HG03342 (cell line): ENCODE measurements around the gene PCID2.
"Not testable (repeated sequence)": the region's sequence is repeated elsewhere in the genome, so short reads cannot be mapped to it uniquely, and the experiment has no call there.

Experiments
- ATAC-seq: cut with Tn5 transposase; IDR thresholded peaks from one replicate; pipeline ENCODE4 v1.9.1; 2021; ENCODE audit warnings: mild to moderate bottlenecking, moderate library complexity; ENCODE audit not compliant: unreplicated experiment

PCID2 gene

DNA sequence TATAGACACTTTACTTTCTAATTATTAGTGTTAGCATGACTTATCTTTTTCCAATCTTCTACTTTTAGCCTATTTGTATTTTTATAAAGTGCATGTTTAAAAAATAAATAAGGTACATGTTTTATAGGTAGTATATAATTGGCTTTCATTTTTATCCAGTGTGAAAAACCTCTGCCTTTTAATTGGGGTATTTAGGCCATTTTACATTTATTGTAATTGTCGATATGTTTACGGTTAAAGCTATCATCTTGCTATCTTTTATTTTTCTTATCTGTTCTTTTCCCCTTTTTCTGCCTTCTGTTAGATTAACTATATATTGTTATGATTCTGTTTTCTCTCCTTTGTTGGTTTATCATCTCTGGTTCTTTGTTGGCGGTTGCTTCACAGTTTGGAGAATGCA, 40.9 kb downstream of the PCID2 start:
- no peak for ATAC-seq

DNA sequence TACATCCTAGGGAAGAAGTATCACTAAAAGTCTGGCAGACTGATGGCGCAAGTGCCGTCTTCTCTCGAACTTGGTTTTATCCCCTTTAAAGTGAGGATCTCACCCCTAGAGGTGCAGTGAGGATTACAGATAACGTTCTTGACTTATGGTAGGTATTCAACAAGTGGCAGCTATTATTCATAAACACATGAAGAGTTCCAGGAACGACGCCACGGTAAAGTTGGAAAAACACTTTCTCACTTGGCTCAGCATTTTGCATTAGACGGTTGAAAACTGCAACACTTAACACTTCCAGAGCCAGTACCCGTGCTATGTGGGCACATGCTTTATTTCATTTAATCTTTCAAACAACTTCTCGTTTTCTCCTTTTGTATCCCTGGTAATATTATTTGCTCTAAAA, 41.3 kb downstream of the PCID2 start:
- no peak for ATAC-seq

DNA sequence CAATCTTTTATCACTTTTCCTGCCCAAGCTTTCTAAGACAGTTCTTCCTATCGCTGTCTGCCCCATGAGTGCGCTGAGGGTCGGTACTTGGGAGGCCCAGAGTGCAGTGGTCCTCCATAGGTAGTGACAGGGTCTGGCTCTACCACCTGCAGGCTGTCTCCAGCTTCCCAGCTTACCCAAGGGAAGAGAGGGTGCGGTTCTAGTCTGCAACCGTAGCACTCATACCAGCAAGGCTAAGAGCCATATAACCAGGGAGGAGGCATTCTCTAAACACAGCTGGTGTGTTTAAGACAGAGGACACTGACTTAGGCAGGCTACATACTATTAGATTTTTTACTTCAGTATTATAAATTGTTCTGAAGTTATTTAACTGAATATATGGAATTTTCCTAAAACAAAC, 41.8 kb downstream of the PCID2 start:
- ATAC-seq = no peak

DNA sequence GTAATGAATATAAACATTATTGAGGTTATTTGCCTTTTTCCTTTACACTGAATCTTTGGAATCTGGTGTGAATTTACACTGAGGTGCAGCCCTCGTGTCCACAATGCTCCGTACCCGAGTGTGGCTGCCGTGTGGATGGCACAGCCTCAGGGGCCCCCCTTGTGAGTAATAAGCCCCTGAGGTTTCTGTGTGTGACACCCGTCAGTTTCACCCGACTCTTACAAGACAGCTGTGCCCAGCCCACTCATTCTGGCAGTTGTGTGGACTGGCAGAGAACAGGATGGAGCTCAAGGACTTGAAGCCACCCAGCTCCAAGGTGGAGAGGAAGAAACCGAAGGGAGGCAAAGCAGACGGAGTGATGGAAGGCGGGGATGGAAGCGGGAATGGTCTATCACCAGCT, 42.2 kb downstream of the PCID2 start:
- no peak for ATAC-seq

DNA sequence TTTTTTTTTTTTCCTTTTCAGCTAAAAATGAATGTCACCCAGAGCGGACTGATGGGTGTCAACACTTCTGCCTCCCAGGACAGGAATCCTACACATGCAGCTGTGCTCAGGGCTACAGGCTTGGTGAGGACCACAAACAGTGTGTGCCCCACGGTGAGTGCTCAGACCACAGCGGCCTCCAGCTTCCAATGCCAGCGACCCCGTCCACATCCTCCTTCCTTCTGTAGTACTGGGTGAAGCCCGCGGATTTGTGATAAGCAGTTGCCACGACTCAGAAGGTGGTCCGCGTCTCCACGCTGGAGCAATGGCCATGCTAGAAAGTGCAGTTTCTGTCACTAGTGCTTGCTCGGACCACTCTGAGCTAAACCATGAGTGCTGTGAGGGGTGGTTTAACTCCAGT, 44.0 kb downstream of the PCID2 start:
- no peak for ATAC-seq

DNA sequence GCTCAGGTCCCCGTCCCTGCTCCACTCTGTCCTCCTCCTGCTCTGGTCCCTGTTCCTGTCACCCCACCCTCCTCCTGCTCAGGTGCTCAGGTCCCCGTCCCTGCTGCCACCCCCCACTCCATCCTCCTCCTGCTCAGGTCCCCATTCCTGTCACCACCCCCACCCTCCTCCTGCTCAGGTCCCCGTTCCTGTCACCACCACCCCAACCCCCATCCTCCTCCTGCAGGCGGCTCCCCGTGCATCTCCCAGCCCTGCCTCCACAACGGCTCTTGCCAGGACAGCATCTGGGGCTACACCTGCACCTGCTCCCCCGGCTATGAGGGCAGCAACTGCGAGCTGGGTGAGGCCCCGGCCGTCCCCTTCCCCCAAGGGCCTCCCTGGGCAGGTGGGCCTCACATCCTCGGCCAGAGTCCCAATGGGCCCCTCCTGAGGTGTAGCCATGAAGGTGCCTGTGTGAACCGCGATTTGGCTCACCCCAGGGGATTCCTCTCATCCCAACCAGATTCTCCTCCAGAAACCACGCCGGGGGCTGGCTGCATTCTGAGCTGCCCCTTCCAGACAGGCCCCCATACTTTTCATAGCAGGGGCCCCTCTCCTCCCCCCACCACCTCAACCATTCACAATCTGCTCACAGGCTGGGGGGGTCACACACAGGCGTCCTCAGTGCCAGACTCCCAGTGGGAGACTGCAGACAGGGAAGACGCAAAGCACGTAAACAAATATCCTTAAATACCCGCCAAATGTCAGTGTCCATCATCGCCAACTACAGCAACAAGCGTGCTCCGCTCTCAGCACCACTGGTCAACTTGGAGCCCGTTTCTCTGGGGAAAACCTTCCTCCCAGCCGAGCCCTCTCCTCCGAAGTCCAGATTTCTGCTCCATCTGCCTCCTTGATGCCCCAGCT, 45.4 kb downstream of the PCID2 start:
- ATAC-seq = no peak

DNA sequence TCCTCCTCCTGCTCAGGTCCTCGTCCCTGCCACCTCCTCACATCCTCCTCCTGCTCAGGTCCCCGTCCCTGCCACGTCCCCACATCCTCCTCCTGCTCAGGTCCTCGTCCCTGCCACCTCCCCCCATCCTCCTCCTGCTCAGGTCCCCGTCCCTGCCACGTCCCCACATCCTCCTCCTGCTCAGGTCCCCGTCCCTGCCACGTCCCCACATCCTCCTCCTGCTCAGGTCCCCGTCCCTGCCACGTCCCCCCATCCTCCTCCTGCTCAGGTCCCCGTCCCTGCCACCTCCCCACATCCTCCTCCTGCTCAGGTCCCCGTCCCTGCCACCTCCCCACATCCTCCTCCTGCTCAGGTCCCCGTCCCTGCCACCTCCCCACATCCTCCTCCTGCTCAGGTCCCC, 46.5 kb downstream of the PCID2 start:
- ATAC-seq = not testable (repeated sequence)

DNA sequence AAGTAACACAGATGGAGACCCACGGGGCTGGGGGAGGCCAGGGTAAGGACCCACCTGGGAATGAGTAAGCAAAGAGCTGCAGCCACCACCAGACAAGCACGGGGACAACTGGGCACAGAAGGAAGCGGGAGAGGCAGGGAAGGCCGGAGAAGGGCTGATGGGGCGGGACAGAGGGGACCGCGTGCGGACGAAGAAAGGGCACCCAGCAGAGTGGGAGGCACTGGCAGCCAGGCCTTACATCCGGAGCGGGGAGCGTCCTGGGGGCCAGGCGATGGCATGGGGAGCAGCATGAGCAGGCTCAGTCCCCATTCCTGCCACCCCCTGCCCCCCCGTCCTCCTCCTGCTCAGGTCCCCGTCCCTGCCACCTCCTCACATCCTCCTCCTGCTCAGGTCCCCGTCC, 47.0 kb downstream of the PCID2 start:
- ATAC-seq = no peak

DNA sequence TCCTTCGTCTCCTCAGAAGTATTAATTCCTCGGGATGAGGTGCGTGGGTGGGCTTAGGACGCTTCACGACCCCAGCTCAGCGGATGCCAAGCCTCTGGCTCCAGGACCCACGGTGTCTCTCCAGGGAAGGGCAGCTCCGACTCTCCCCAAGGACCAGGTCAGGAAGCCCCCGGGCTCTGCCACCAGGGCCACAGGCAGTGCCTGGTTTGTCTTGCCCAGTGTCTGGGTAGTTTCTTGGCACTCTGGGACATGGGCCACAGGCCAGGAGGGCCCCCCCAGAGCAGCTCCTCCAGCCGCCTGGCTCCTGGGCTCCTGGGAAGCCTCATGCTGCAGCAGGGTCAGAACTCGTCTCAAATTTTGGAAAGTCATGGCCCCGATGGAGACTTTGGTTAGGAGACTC, 47.5 kb downstream of the PCID2 start:
- ATAC-seq = no peak

DNA sequence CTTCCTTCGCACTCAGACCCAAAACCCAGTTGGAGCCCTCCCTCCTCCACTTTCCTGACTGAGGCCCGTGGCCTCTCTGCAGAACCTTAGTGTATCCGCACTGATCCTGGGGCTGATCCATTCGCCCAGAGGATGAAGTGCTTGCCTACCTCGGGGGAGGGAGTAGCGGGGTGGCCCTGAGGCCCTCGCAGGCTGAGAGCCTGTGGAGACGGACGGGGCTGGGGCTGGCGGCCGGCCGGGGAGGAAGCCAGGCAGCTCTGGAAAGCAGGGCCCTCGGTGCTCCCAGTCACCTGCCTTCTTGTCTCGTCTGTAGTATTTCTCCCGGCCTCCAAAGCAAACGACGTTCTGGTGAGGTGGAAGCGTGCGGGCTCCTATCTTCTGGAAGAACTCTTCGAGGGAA, 48.8 kb downstream of the PCID2 start:
- no peak for ATAC-seq

DNA sequence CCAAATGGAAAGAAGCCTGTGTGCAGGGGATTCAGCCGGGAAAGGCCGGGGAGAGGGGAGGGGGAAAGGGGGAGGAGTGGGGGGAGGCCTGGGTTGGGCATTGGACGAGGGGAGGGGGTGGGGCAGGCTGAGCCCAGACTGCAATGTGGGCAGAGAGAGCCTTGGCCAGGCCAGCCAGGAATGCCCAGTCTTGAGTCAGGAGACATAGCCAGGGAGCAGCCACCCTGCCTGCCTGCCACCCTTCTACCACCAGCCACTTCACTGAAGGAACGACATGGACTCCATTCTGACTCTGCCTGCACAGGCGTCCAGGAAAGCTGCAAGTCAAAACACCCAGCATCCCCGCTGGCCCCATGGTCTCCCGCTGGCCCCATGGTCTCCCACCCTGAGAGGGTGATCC, 49.5 kb downstream of the PCID2 start:
- no peak for ATAC-seq

DNA sequence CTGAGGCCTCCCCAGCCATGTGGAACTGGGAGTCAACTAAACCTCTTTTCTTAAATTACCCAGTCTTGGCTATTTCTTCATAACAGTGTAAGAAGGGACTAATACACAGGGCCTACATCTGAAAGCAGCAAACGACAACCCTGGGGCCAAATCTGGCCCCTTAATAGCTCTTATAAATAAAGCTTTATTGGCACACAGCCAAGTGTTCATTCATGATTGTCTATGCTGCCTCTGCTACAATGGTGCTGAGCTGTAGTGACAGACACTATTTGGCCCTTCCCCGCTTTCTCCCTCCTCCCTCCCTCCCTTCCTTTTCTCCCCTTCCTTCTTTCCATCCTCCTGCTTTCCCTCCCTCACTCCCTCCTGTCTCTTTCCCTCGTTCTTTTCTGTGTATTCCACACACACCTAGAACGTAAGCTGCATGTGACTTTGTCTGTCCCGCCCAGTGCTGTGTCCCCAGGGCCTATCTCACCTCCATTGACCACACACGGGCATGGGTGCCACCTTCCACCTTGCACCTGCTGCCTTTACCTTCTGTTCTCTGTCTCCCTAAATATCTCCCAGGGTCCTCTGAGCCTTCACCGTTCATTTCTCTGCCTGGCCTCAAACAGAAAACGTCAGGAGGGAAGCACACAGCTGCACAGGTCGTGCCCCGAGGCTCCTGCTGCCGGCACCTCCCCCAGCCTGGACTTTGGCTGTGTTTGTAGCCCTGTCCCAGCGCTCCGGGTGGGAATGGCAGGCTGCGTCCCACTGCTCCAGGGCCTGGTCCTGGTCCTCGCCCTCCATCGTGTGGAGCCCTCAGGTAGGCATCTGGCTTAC, 50.3 kb downstream of the PCID2 start, which contains the start of gene PROZ:
Gene PROZ (plus strand): TSS at position 720 of the 819 bp plus-strand sequence. CDS start 13 bp downstream, at position 733.
- ATAC-seq = no peak

DNA sequence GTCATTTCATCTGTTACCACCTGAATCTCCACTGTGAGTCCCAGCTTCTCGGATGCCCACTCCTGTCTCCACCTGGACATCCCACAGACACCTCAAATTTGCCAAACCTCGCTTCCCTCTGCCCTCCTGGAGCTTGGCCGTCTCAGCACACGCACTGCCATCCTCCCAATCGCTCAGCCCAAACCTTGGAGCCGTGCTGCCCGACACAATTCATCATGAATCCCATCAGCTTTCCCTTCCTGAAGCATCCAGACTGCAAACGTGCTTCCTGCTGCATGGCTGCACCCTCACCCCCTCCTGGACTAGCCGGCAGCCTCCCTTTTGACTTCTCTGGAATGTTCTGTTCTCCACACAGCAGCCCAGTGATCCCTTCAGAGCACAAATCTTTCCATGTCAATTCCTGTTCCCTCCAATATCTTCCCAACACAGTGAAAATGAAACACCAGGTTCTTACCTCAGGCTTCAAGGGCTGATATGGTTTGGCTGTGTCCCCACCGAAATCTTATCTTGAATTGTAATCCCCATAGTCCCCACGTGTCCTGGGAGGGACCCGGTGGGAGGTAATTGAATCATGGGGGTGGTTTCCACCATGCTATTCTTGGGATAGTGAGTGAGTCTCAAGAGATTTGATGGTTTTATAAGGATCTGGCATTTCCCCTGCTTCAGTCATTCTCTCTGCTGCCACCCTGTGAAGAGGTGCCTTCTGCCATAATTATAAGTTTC, 51.1 kb downstream of the PCID2 start:
- ATAC-seq = no peak

DNA sequence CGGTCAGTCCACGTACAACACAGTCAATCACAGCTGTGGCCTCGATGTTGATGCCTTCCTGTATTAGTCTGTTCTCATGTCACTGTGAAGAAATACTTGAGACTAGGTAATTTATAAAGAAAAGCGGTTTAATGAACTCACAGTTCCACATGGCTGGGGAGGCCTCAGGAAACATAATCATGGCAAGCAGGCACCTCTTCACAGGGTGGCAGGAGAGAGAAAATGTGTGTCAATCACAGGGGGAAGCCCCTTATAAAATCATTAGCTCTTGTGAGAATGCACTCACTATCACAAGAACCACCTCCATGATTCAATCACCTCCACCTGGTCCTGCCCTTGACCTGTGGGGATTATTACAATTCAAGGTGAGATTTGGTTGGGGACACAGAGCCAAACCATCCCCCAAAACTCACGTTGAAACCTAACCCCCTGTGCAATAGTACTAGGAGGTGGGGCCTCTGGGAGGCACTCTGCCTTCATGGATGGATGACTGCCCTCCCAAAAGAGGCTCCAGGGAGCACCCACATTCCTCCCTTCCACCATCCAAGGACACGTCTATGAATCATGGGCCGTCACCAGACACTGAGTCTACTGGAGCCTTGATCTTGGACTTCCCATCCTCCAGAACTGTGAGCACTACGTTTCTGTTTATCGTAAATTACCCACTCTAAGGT, 52.4 kb downstream of the PCID2 start:
- ATAC-seq = no peak

DNA sequence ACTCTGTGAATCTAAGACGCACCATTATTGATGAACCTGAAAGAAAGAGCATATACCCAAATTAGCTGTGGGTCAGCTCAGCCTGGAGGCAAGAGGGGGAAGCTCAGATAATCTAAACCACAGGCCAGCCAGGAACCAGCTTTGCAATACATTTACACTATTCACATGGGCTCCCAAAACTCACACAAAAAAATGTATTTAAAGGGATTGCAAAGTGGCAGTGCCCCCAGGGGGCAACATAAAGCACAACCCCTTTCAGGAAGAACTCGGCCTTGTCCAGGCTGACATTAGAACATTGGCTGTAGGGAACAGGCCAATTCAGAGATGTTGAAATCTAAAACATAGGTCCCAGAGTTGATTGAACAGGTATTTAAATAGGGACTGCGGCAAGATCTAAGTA, 53.3 kb downstream of the PCID2 start:
- no peak for ATAC-seq

DNA sequence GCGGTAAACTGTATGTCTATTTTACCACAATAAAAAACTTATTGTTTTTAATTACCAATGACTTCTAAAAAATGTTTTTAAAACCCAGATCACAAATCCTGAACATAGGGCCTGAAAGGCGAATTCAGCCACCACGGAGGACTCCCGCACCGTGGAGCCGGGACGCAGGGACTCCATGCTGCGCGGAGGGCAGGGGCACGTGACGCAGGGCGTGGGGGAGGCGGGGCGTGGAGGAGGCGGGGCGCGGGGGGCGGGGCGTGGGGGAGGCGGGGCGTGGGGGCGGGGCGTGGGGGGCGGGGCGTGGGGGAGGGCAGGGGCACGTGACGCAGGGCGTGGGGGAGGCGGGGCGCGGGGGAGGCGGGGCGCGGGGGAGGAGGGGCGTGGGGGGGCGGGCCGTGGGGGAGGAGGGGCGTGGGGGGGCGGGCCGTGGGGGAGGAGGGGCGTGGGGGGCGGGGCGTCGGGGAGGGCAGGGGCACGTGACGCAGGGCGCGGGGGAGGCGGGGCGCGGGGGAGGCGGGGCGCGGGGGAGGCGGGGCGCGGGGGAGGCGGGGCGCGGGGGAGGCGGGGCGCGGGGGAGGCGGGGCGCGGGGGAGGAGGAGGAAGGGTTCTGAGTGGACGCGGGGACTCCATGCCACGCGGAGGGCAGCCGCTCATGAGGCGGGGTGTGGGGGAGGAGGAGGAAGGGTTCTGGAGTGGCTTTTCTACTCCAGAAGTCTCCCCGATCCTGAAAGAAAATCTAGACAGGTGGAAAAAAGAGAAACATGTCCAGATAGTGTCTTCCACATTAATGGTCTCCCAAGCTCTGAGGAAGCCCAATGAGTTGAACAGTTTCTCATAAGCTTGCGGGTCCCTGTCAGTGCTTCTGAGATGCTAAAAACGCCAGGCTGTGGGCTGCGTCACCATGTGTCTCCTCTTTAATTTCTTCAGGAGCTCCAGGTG, 54.4 kb downstream of the PCID2 start:
- no peak for ATAC-seq

DNA sequence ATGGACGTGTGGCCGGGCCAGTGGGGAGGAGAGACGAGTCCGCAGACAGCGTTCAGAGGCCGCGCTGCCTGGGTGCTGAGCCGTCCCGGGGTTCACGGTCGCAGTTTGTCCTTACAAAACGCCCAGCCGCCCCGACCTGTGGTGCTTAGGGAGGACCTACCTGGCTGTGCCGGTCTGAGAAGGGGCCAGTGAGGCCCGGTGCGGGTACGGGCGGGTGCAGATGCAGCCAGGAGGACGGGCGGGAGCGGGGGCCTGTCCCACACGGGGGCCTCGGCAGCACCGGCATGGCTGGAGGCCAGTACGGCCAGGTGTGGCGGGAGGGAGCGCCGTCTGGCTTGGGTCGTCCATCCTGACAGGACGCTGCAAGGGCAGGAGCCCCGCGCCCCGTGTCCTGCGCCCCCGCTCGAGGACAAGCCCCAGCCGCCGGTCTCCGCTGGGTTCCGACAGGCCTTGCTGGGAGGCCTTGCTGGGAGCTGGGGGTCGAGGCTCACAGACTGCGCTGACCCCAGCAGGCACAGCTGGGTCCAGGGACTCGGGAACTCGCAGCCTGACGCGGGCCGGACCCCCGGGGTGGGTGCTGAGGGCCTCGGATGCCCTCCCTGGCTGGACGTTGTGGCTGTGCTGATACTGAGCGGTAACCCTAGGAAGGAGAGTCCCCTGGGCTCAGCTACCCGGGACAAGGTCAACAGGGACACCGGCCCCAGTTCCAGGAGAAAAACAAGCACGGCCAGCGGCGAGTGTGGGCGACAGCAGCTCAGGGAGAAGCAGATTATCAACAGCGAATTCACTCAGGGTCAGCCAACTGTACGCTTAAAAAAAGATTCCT, 55.3 kb downstream of the PCID2 start:
- ATAC-seq = no peak

DNA sequence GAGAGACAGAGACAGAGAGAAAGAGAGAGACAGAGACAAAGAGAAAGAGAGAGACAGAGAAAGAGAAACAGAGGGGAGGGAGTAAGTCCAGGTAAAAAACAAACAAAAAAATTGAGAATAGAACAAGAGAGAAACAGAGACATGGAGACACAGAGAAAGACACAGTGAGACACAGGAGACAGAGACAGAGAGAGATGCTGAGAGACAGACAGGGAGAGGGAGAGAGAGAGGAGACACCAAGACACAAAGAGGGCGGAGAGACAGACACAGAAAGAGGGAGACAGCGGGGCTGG, 55.8 kb downstream of the PCID2 start:
- ATAC-seq = no peak
